Progenitor cell of endocrine pancreas (in vitro differentiated cells): ENCODE measurements around the gene TBC1D32. TPM values are rescaled to one million over a fixed set of nuclear protein-coding genes. Genes with fewer than 3 reads are reported as not detected.

Source experiments
- DNase-seq: peaks from one replicate; pipeline ENCODE4 v3.0.0; 2021; ENCODE audit warnings: low spot score; ENCODE audit not compliant: unreplicated experiment
- H3K27ac Mint-ChIP-seq: 2 replicates; pipeline ENCODE4 v1.8.0; 2021; ENCODE audit warnings: mild to moderate bottlenecking, moderate library complexity, mixed read lengths
- H3K27me3 Mint-ChIP-seq: 2 replicates; pipeline ENCODE4 v1.8.0; 2021; ENCODE audit warnings: mixed read lengths
- H3K36me3 Mint-ChIP-seq: 2 replicates; pipeline ENCODE4 v1.8.0; 2022; ENCODE audit warnings: mixed read lengths; ENCODE audit not compliant: insufficient read depth
- H3K4me1 Mint-ChIP-seq: 2 replicates; pipeline ENCODE4 v1.8.0; 2021; ENCODE audit warnings: low read depth, mixed read lengths
- H3K4me3 Mint-ChIP-seq: 2 replicates; pipeline ENCODE4 v1.8.0; 2021; ENCODE audit warnings: low read depth, mild to moderate bottlenecking, moderate library complexity, mixed read lengths
- H3K9me3 Mint-ChIP-seq: 2 replicates; pipeline ENCODE4 v1.8.0; 2021; ENCODE audit warnings: low read depth, mixed read lengths
- total RNA-seq: library from RNA; stranded (reverse); gene quantifications from 2 replicates; pipeline ENCODE4 v1.2.1, GENCODE V29; 2021
- TF ChIP-seq, protein P1 (sequence below): fragments of 200-600 bp; sonication (generic); IDR thresholded peaks from one replicate; pipeline ENCODE4 v1.5.0; 2021; ENCODE audit warnings: antibody characterized with exemption, mild to moderate bottlenecking; ENCODE audit not compliant: unreplicated experiment

Gene TBC1D32
- total RNA-seq, 1 donor from 2014 or later: 15.4 TPM

DNA sequence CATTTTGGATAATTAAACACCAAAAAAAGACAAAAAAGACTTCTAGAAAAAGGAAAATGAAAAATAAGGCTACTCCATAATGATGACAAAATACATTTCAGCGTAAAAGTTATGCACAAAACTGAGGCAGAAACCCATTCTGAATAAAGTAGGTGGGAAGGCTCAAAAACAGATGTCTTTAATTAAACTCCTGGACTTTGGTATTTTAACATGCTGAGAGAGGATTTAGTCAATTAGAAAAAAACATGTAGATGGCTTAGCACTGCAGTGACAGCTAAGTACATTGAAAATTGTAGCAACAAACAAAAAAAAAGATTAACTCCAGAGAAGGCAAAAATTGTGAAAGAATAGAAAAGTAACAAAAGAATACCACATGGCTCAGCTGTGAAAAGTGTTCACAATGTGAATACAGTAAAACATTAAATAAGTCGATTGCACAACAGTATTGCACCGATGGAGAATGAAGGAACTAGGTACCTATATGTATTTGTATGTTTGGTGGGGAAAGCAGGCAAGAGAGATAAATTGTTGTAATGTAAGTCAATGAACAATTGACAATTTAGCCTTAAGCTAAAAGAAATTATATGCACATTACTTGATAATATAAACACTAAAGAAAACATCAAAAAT lies 59.5 kb downstream of the TBC1D32 start:
- DNase-seq: no peak
- no peaks in the 10 kb centered on the region for H3K27me3 Mint-ChIP-seq
- no peak overlapping the region for H3K4me3 Mint-ChIP-seq
- no peak overlapping the region for H3K27ac Mint-ChIP-seq
- H3K36me3 Mint-ChIP-seq: peaks cover 24% of the 10 kb centered on the region
- H3K9me3 Mint-ChIP-seq: peaks cover 18% of the 10 kb centered on the region
- no peaks in the 10 kb centered on the region for H3K4me1 Mint-ChIP-seq
- TF ChIP-seq, protein P1, sequence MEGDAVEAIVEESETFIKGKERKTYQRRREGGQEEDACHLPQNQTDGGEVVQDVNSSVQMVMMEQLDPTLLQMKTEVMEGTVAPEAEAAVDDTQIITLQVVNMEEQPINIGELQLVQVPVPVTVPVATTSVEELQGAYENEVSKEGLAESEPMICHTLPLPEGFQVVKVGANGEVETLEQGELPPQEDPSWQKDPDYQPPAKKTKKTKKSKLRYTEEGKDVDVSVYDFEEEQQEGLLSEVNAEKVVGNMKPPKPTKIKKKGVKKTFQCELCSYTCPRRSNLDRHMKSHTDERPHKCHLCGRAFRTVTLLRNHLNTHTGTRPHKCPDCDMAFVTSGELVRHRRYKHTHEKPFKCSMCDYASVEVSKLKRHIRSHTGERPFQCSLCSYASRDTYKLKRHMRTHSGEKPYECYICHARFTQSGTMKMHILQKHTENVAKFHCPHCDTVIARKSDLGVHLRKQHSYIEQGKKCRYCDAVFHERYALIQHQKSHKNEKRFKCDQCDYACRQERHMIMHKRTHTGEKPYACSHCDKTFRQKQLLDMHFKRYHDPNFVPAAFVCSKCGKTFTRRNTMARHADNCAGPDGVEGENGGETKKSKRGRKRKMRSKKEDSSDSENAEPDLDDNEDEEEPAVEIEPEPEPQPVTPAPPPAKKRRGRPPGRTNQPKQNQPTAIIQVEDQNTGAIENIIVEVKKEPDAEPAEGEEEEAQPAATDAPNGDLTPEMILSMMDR: no peak

DNA sequence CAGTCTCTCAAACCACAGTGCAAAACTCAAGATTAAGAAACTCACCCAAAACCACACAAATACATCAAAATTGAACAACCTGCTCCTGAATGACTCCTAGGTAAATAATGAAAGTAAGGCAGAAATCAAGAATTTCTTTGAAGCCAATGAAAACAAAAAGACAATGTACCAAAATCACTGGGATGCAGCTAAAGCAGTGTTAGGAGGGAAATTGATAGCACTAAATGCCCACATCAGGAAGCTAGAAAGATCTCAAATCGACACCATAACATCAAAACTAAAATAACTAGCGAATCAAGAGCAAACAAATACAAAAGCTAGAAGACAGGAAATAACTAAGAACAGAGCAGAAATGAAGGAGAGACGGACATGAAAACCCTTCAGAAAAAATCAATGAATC lies 70.5 kb downstream of the TBC1D32 start:
- Mint-ChIP-seq H3K27ac (no peak overlapping the region), H3K36me3 (peaks cover 49% of the 10 kb centered on the region), H3K27me3 (no peaks in the 10 kb centered on the region), H3K4me3 (no peak overlapping the region), H3K9me3 (peaks cover 48% of the 10 kb centered on the region), H3K4me1 (no peaks in the 10 kb centered on the region)
- TF ChIP-seq, protein P1: no peak
- no peak for DNase-seq

DNA sequence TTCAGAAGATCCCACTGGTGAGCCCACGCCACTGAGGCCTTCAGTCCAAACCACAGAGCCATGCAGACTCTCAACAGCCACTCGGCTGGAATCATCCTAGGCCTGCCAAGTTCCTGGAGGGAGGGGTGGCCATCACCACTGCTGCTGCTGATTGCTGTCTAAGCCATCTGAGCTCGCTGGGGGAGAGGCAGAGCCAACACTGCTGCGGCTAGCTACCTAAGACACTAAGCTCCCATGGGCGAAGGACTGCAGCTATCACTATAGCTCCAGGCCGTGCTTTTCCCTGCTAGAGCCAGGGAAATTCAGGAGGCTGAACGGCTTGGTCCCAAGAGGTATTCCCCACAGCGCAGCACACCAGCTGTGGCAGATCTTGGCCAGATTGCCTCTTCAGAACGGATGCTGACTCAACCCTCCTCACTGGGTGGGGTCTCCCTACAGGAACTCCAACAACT lies 73.6 kb downstream of the TBC1D32 start:
- Mint-ChIP-seq H3K27me3 (no peaks in the 10 kb centered on the region), H3K9me3 (peaks cover 28% of the 10 kb centered on the region), H3K4me1 (no peaks in the 10 kb centered on the region), H3K4me3 (no peak overlapping the region), H3K27ac (no peak overlapping the region), H3K36me3 (peaks cover 29% of the 10 kb centered on the region)
- DNase-seq: no peak
- TF ChIP-seq, protein P1: no peak

DNA sequence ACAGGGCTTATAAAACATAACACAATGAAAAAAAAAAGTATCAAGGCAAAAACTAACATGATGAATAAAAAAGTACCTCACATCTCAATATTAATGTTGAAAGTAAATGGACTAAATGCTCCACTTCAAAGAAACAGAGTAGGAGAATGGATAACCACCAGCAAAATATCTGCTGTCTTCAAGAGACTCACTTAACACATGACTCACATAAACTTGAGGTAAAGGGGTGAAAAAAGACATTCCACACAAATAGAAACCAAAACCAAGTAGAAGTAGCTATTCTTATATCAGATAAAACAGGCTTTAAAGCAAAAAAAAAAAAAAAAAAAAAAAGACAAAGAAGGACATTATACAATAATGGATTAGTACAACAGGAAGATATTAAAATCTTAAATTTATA lies 86.9 kb downstream of the TBC1D32 start:
- no peak overlapping the region for H3K27ac Mint-ChIP-seq
- peaks cover 41% of the 10 kb centered on the region for H3K9me3 Mint-ChIP-seq
- no peaks in the 10 kb centered on the region for H3K27me3 Mint-ChIP-seq
- peaks cover 34% of the 10 kb centered on the region for H3K36me3 Mint-ChIP-seq
- TF ChIP-seq, protein P1: no peak
- H3K4me1 Mint-ChIP-seq: no peaks in the 10 kb centered on the region
- no peak for DNase-seq
- H3K4me3 Mint-ChIP-seq: no peak overlapping the region

DNA sequence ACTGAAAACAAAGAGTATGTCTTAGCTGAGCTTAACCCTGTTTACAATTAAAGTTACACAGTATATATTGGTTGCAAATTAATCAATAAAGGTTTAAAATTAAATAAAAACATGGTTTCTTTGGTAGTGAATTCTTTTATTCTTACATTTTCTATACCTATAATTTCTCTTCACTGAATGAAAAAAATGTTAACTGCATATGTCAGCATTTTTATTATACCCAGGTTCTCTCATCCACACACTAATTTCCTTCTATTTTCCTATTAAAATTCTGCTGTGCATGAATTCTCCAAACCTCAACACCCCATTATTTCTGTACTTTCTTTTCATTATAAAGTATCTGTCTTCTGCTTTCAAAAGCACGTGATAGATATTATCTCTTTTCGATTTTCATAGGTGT lies 91.9 kb downstream of the TBC1D32 start:
- TF ChIP-seq, protein P1: no peak
- Mint-ChIP-seq H3K27ac (no peak overlapping the region), H3K9me3 (peaks cover 10% of the 10 kb centered on the region), H3K4me3 (no peak overlapping the region), H3K4me1 (no peaks in the 10 kb centered on the region), H3K27me3 (no peaks in the 10 kb centered on the region), H3K36me3 (peaks cover 8% of the 10 kb centered on the region)
- DNase-seq: no peak
